Skin epidermis (tissue), 12 donors: ENCODE results near the gene CCDC8.

ENCODE experiments used
- H3K27ac ChIP-seq, 21 experiments: fragments of 200-600 bp; sonication (generic) in 11 of 21; one replicate each; pipeline ENCODE4 v1.5.0; 2020; ENCODE audit warnings: mild to moderate bottlenecking in 3 of 21, inconsistent platforms in 2 of 21, moderate library complexity in 2 of 21
- H3K4me3 ChIP-seq, 7 experiments: fragments of 200-600 bp; sonication (generic) in 2 of 7; one replicate each; pipeline ENCODE4 v1.5.0; 2020; ENCODE audit warnings: inconsistent platforms in 2 of 7, mild to moderate bottlenecking in 2 of 7, moderate library complexity in 1 of 7

Gene CCDC8

GRCh38 chr19:46368116-46368515 lies 45.2 kb downstream of the CCDC8 start:
- no peak overlapping the region for H3K4me3 ChIP-seq

DNA sequence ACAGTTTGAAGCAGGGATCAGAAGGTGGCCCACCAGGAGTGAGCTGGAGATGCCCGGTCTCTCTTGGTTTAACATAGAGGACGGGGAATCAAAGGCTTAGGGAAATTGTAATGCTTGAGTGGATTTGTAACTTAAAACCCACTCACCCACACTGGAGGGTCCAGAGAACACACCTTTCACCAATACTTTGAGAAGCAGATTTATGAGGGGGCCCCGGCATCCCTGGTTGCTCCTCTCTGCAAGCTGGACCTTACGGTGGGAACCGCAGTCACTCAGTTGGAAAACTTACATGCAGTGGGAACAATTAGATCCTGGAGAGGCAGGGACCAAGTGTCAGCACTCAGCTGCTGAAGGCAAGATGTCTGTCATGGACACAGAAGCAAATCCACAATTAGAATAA lies 45.9 kb downstream of the CCDC8 start:
- H3K27ac ChIP-seq: no peak overlapping the region

More at GRCh38 chr19:46368116-46368515, 45.2 kb downstream of the CCDC8 start:
- no peak overlapping the region for H3K27ac ChIP-seq

DNA sequence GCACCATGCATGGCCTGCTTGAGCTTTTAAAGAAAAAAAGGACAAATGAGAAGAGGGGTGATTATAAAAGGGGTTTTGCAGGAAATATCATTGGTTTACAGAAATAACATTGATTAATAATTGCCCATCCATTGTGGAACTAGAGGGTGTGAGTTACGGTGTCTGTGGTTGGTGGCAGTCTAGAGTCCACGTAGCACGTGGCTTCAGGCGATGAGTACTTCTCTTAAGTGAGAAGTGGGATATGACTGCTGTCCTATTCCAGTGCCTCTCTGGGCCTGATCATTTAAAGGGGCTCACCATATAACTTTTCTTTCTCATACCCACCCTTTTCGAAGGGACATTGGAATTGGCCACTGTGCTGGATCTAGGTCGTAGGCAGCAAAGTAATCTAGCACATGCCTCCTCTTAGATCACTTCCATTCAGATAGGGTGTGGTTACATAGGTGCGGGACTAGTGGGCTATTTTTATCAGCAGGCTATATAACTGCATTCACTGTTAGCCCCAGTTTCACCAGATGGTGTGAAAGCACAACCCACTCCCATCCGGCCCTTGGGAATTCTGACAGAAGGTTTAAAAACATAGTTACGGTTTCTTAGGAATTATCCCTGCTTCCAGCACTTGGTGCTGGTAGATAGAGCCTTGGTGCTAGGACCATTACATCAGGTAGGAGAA lies 46.6 kb downstream of the CCDC8 start:
- H3K27ac ChIP-seq: no peak overlapping the region
- H3K4me3 ChIP-seq: no peak overlapping the region

More for the DNA sequence above, 45.9 kb downstream of the CCDC8 start:
- no peak overlapping the region for H3K4me3 ChIP-seq

DNA sequence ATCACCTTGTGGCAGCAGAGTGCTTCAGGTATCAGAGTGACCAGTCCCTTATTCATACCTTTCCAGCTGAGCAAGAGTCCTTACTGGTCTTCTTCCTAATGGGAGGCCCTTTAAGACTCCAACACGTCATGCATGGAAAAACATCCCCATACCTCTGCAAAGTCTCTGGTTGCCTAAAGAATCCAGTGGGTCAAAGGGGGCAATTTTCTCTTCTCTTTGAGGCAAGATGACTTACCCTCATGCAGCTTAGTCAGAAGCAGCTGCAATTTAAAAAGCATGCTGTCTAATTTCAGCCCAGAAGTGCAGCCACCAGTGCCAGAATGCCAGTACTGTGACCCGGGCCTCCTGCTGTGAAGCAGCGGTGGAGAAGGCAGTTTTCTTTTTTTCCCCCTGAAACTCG lies 47.8 kb downstream of the CCDC8 start:
- Histone ChIP-seq H3K4me3 (no peak overlapping the region), H3K27ac (no peak overlapping the region)

DNA sequence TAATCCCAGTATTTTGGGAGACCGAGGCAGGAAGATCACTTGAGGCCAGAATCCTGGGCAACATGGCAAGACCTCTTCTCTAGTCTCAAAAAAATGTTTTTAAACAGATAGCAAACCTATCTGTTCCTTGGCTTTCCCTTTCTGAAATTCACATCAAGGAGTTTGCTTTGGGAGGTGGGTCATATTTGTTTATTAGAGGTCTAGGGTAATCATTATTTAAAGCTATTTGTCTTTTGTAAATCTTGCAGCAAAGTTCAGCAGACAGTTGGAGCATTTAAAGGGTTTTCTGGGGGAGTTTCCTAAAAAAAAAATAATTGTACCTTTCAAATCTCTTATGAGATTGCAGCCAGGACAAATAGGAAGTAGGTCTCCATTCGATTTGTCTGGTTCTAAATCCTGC lies 49.0 kb downstream of the CCDC8 start:
- Histone ChIP-seq H3K27ac (no peak overlapping the region), H3K4me3 (no peak overlapping the region)

- H3K4me3 ChIP-seq: no peak overlapping the region
- no peak overlapping the region for H3K27ac ChIP-seq
Observed at GRCh38 chr19:46361915-46362314, 51.4 kb downstream of the CCDC8 start.
